ENCODE results near the gene SFSWAP. TPM values are rescaled to one million over a fixed set of nuclear protein-coding genes. Genes with fewer than 3 reads are reported as not detected.

Gene SFSWAP
- total RNA-seq, 1 donor from 2014 or later, result 24.3 TPM

DNA sequence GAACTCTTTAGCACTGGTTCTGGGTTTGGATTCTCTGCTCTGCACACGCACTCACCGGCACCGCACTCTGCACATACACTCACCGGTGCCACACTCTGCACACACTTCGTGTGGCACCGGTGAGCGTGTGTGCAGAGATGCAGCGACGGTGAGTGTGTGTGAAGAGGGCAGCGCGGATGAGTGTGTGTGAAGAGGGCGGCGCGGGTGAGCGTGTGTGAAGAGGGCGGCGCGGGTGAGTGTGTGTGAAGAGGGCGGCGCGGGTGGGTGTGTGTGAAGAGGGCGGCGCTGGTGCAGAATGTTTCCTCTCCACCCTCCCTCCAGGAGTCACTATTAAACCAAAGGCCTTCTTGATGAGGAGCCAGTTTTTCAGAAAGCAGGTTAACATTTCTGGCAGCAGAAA lies 68.1 kb downstream of the SFSWAP start:
- no peak for DNase-seq (ENCODE audit: low read depth)
- TF ChIP-seq, protein P1, sequence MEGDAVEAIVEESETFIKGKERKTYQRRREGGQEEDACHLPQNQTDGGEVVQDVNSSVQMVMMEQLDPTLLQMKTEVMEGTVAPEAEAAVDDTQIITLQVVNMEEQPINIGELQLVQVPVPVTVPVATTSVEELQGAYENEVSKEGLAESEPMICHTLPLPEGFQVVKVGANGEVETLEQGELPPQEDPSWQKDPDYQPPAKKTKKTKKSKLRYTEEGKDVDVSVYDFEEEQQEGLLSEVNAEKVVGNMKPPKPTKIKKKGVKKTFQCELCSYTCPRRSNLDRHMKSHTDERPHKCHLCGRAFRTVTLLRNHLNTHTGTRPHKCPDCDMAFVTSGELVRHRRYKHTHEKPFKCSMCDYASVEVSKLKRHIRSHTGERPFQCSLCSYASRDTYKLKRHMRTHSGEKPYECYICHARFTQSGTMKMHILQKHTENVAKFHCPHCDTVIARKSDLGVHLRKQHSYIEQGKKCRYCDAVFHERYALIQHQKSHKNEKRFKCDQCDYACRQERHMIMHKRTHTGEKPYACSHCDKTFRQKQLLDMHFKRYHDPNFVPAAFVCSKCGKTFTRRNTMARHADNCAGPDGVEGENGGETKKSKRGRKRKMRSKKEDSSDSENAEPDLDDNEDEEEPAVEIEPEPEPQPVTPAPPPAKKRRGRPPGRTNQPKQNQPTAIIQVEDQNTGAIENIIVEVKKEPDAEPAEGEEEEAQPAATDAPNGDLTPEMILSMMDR (conservative IDR thresholded peaks at IDR 0.05; ENCODE audit: low read depth, low read length), result no peak
- H3K4me3 ChIP-seq (ENCODE audit: low read depth, low read length), result no peak overlapping the region

DNA sequence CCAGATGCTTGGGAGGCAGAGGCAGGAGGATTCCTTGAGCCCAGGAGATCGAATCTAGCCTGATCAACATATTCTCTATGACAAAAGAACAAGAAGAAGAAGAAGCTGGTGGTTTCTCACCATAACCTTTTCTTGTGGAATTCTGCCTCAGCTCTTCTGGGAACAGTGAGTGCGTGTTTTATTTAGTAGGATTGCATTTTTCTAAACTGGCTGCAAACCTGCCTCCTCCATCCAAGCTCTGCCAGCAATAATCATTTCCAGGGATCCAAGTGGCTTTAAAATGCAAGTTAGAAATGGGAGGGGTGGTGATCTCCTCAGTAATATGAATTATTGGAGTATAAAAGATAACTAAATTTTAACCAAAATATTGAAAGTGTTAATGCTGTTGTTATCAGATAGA lies 71.2 kb downstream of the SFSWAP start:
- TF ChIP-seq, protein P1 (conservative IDR thresholded peaks at IDR 0.05; ENCODE audit: low read depth, low read length), result no peak
- DNase-seq (ENCODE audit: low read depth), result no peak

DNA sequence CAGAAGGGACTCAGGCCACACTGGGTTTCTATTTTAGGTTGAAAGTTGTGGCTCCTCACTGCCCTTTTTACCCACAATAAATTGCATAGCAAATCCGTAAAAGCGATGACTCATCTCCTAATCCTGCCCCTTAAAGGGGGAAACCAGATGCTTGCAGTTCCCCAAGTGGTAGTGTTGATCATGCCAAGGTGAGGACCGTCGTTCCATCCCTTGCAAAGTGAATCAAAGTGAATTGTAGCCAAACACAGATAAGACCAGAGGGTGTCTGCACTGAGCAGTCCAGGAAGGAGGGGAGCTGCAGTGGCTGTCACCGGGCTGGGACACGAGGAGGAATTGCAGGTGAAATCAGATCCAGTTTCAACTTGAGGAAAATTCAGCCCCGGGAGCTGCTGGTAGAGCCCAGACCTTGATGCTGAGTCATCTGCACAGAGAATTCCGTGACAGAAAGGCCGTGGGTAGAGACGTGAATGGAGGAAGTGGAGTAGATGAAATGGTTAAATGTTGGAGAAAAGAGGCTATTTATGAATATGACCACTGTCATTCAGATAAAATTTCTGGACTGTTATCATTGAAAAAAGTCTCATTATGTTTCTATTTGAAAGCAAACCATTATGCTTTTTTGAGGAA lies 73.1 kb downstream of the SFSWAP start:
- TF ChIP-seq, protein P1 (conservative IDR thresholded peaks at IDR 0.05; ENCODE audit: low read depth, low read length), result no peak
- DNase-seq (ENCODE audit: low read depth), result no peak
- no peak overlapping the region for H3K4me3 ChIP-seq (ENCODE audit: low read depth, low read length)

More for the DNA sequence above, 71.2 kb downstream of the SFSWAP start:
- H3K4me3 ChIP-seq (ENCODE audit: low read depth, low read length), result no peak overlapping the region

DNA sequence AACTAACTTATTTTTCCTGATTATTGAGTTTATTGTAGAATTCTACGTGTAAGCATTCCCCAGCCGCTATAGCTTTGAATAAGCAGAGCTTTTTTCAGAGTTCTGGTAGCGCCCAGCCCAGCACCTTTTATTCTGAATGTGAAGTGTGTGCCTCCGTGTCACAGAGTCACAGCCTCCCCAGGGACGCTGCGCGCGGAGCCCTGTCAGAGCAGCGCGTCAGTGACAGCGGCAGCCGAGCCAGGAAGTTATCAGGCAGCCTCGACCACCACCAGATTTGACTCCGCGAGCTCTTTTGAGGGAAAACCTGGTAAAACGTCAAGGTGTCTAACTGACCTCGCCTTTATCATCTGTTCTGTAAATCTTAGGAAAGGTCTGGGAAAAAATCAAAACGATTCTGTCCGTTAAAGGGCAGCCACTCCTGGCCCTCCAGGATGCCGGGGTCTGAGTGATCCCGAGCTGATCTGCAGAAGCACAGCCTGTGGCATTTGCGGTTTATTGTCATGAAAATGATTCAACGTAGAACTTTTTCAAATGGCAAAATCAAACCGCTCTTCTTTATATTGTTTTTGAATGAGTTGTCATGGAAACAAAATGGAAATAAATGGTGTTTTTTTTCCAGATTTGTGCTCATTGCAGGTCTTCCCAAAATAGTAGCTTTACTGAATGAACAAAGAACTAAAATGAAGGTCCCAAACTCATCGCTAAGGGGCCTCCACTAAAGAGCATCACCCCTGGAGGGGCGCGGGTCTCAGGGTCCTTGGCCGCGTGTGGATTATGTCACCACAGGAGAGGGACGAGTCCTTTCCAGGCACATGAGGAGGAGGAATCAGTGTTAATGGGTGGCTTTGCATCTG lies 74.2 kb downstream of the SFSWAP start:
- TF ChIP-seq, protein P1 (conservative IDR thresholded peaks at IDR 0.05; ENCODE audit: low read depth, low read length), result no peak

DNA sequence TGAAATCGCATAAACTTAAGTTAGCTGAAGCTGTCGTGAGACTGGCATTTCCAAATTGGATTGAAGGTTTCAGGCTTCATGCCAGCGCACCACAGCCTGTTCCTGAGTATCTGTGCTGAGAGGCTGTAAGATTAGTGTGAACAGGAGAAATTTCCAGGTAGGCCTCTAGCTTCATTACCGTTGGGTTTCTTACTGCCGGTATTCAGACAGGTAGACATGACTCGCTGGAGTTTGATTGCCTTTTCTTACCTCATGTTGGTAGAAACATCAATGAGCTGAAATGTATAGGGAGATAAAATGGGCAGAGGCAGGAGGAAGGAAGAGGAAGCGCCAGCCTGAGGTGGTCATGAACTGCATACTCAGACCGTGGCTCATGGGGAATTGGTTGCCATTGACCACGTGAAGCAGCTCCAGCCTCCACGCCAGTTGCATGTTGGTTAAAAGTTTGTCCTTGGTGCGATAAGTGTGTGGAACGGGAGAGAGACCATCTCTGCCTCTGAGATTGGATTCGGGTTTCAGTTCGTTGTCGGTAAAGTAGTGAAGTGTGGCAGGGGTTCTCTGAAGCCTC lies 75.0 kb downstream of the SFSWAP start:
- no peak for DNase-seq (ENCODE audit: low read depth)
- no peak overlapping the region for H3K4me3 ChIP-seq (ENCODE audit: low read depth, low read length)

More for the DNA sequence above, 74.2 kb downstream of the SFSWAP start:
- H3K4me3 ChIP-seq (ENCODE audit: low read depth, low read length), result no peak overlapping the region
- no peak for DNase-seq (ENCODE audit: low read depth)

DNA sequence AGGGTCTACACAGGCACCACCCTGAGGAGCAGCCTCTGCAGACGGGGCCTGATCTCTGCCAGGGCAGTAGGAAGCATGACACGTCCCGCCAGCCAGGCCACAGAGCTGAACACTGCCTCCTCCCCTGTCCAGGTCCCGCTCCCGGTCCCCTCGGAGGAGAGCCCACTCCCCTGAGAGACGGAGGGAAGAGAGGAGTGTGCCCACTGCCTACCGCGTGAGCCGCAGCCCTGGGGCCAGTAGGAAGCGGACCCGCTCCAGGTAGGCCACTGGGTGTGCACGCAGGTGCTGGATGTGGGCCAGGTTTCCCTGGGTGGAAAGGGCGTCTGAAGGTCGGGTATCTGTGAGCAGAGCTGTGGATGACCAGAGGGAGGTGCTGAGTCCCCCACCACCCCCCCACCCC lies 75.4 kb downstream of the SFSWAP start:
- H3K4me3 ChIP-seq (ENCODE audit: low read depth, low read length), result no peak overlapping the region
- no peak for DNase-seq (ENCODE audit: low read depth)

More for the DNA sequence above, 75.0 kb downstream of the SFSWAP start:
- TF ChIP-seq, protein P1 (conservative IDR thresholded peaks at IDR 0.05; ENCODE audit: low read depth, low read length), result no peak

More for the DNA sequence above, 75.4 kb downstream of the SFSWAP start:
- TF ChIP-seq, protein P1 (conservative IDR thresholded peaks at IDR 0.05; ENCODE audit: low read depth, low read length), result no peak

Measured in epithelial cell of proximal tubule (primary cell).